ENCODE measurements around the gene AKR1C8. TPM values are rescaled to one million over a fixed set of nuclear protein-coding genes. Genes with fewer than 3 reads are reported as not detected.
"Not testable (repeated sequence)": the region's sequence is repeated elsewhere in the genome, so short reads cannot be mapped to it uniquely, and the experiment has no call there.

AKR1C8 gene
- total RNA-seq, 2 experiments from 2014 or later, result 0.14 TPM; not detected in 1

GRCh38 chr10:5109861-5110260 is 75.1 kb downstream of the AKR1C8 start:
- H3K27me3 Mint-ChIP-seq; DNase-seq; H3K27ac Mint-ChIP-seq; H3K4me1 Mint-ChIP-seq; CTCF ChIA-PET; H3K4me3 Mint-ChIP-seq; ATAC-seq; H3K9me3 Mint-ChIP-seq (ENCODE audit: low read depth); H3K36me3 Mint-ChIP-seq: not testable (repeated sequence)

DNA sequence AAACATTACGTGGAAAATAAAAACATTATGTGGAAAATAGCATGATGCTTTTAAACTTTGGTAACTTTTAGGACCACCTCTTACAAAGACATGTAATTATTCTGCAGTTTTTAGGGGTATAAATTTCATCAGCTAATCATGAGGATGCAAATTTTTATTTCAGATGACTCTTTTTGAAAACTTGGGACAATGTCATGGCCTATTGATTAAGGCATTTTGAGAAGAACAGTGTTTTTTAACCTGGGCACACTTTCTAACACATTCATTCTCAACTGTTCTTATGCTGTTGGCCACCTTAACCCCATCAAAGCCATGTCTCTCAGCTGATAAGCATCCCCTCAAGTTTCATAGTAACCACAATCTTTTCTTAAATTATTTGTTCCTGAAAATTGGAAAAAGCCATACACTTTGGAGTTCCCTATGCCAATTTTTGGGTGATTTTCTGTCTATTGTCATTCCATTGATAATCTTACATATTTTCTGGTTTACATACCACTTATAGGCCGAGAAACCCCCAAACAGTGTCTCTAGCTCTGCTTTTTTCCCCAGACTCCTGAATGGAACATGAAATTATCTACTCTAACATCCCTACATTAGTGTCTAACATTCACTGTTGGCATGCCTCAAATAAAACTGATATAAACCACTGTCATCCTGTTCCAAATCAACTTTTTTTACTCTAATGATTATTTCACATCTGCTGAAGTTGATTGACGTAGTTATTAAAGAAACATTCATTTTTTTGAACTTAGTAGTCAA is 76.1 kb downstream of the AKR1C8 start:
- H3K36me3 Mint-ChIP-seq, result no peaks in the 10 kb centered on the region
- no peaks in the 10 kb centered on the region for H3K4me1 Mint-ChIP-seq
- ATAC-seq (no peak), DNase-seq (no peak)
- no peak overlapping the region for H3K27ac Mint-ChIP-seq
- CTCF ChIA-PET, result no interaction called here
- no peaks in the 10 kb centered on the region for H3K27me3 Mint-ChIP-seq
- H3K9me3 Mint-ChIP-seq (ENCODE audit: low read depth), result peaks cover 3% of the 10 kb centered on the region
- no peak overlapping the region for H3K4me3 Mint-ChIP-seq

DNA sequence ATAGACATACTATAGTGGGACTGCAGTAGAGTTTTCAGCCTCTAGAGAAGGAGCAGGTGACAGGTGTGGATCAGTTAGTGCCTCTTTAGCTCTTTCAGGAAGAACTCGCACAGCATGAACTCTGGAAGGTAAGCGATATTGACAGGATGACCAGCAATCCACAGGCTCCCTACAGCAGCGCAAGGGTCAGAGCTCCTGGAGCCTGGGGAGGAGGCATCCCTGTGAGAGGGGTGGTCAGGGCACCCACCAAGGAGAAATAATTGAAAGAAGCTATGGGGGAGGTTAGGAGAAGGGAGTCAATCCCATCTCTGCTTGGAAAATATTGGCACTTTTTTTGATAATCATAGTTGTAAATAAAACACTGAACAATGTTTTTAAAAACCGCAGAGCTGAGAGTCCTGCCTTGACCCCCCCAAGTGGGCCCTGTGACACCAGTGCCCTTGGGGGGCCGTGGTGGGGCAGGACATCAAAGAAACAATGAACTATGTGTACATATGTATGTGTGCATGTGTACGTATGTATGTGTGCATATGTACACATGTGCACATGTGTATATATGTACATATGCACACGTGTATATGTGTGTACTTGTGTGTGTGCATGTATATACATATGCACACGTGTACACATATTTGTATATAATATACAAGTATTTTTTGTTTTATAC is 77.0 kb downstream of the AKR1C8 start:
- Mint-ChIP-seq H3K27me3 (no peaks in the 10 kb centered on the region), H3K4me1 (no peaks in the 10 kb centered on the region), H3K27ac (no peak overlapping the region), H3K36me3 (no peaks in the 10 kb centered on the region), H3K4me3 (no peak overlapping the region), H3K9me3 (ENCODE audit: low read depth) (peaks cover 3% of the 10 kb centered on the region)
- CTCF ChIA-PET, result no interaction called here
- DNase-seq (no peak), ATAC-seq (no peak)

DNA sequence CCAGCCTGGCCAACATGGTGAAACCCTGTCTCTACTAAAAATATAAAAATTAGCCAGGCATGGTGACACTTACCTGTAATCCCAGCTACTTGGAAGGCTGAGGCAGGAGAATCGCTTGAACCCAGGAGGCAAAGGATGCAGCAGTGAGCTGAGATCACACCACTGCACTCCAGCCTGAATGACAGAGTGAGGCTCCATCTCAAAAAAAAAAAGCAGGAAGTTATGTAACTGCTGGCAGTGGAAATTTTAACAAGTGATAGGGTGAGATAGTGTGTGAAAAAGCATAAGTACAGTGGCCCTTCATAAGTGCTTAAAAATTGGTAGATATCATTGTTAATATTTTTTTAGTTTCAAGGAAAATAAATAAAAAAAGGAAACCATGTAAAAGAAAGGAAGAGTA is 78.4 kb downstream of the AKR1C8 start:
- Mint-ChIP-seq H3K27me3 (no peaks in the 10 kb centered on the region), H3K4me3 (no peak overlapping the region), H3K27ac (no peak overlapping the region), H3K36me3 (no peaks in the 10 kb centered on the region), H3K9me3 (ENCODE audit: low read depth) (peaks cover 3% of the 10 kb centered on the region), H3K4me1 (no peaks in the 10 kb centered on the region)
- CTCF ChIA-PET, result interaction anchor here (0.5 kb wide), 1 partner anchor 21 kb away, joined by 4 read pairs; no protein-coding TSS in a partner anchor
- DNase-seq, result no peak
- ATAC-seq, result no peak

- Mint-ChIP-seq H3K36me3 (no peaks in the 10 kb centered on the region), H3K27ac (no peak overlapping the region), H3K9me3 (ENCODE audit: low read depth) (peaks cover 3% of the 10 kb centered on the region), H3K4me1 (no peaks in the 10 kb centered on the region), H3K4me3 (no peak overlapping the region), H3K27me3 (no peaks in the 10 kb centered on the region)
- CTCF ChIA-PET, result no interaction called here
- ATAC-seq (no peak), DNase-seq (no peak)
Measured at GRCh38 chr10:5105626-5106025, 79.3 kb downstream of the AKR1C8 start.

Other genes starting within 250 kb of the AKR1C8 start
- under 1 TPM; 0.12 to 0.32 TPM for gene AKR1C1, start 221.7 kb downstream of the AKR1C8 start, total RNA-seq
- gene AKR1C2, start 181.3 kb downstream of the AKR1C8 start, total RNA-seq, result not detected
- gene AKR1C3, start 90.7 kb downstream of the AKR1C8 start, total RNA-seq, result under 1 TPM; 0.68 to 0.88 TPM
- not detected for gene AKR1C4, start 11.7 kb upstream of the AKR1C8 start, total RNA-seq
- not detected for gene UCN3, start 179.8 kb upstream of the AKR1C8 start, total RNA-seq
- not detected for gene TUBAL3, start 219.7 kb upstream of the AKR1C8 start, total RNA-seq
- 10 to 100 TPM; 36.3 to 48.8 TPM for gene NET1, start 227.4 kb upstream of the AKR1C8 start, total RNA-seq

Measured in activated CD8-positive, alpha-beta memory T cell treated with anti-CD3 and anti-CD28 coated beads, Interleukin-2, amount 10 ng/mL, durations not matched to agents 7 days and 5 days (primary cell).